Adrenal gland (tissue), 5 donors: ENCODE measurements around the gene SAPCD1.

Experiments
- CTCF ChIP-seq, 6 experiments: fragments of 450-650 bp in 4 of 6; fragments of 200-600 bp in 2 of 6; sonication (generic) in 1 of 6; IDR thresholded peaks; 1 replicate in 5 of 6; 2 replicates in 1 of 6; pipeline versions ENCODE4 v1.5.1 to v1.8.0; 2016 to 2021; ENCODE audit warnings: antibody characterized with exemption in 6 of 6, mild to moderate bottlenecking in 2 of 6, moderate library complexity in 1 of 6
- POLR2A ChIP-seq, 2 donors: fragments of 450-650 bp; IDR thresholded peaks; one replicate each; pipeline ENCODE4 v1.6.1; 2017; ENCODE audit warnings: antibody characterized with exemption in 2 of 2, mild to moderate bottlenecking in 2 of 2, moderate library complexity in 1 of 2
- donor health status: DM: no; HTN: no; CAD: no.

- TF ChIP-seq CTCF (IDR thresholded peaks at IDR 0.05) (no peak), POLR2A (IDR thresholded peaks at IDR 0.05) (no peak)
Measured at GRCh38 chr6:31761343-31761742, 1.1 kb upstream of the SAPCD1 start.
